Ramos (cell line): ENCODE data around the gene RPLP2.

Experiments used
- in situ Hi-C: fragments of 300-500 bp; cut with MboI; formaldehyde crosslinking; loops from one replicate; pipeline ENCODE4 v1.14.3; 2022; ENCODE audit warnings: low sequenced_read_pairs; ENCODE audit not compliant: unreplicated experiment

The RPLP2 gene

DNA sequence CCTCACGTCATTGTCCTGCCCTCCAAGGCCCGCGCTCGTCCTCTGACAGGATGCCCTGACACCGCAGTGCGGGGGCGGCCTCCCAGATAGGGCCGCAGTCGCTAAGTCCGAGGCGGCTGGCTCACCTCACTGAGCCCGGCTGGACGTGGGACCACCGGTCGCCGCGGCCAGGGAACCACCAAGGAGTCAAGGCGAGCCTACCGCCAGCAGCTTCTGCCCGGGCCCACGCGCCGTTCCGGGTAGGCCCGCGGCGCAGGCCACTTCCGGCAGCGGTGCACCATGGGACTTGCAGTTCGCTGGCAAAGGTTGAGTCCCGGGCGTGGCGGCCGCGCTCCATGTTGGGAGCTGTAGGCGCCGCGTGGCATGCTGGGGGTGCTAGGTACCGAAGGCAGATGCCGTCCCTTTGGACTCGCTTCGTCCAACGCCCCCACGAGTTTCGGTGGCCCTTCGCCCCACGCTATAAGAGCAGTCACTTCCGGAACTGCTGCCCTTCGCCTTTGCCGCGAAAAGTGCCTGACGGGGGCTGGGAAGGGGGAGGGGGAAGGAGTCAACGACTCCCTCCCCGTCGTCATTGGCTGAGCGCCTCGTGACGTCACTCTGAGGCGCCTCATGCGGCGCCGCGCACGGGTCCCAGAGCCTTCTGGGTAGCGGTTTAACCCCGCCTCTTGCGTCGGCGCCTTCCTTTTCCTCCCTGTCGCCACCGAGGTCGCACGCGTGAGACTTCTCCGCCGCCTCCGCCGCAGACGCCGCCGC, at the start of gene RPLP2:
Gene RPLP2, plus strand, starts transcription at position 681 of the 753 bp plus-strand sequence. CDS start 268 bp downstream, outside the sequence.
- in situ Hi-C loops = loop anchor here (25.0 kb wide), 1 partner anchor 1578 kb away; the partner anchor contains the start of gene CD81

DNA sequence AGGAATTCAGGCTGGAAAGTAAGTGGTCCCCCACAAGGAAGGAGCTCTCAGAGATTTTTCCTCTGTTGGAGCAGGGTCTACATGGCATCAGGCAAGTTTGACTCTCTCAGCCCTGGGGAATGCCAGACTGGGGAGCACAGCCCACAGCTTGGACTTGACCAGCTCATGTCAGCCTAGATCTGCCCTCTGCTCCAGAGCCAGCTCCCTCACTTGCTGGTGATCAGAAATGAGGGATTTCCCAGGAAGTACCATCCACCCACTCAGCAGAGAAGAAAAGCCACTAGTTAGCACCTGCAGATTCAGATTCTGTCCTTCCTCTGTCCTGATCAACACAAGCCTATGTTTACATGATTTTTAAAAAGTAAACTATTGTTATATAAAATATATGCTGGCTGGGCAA, 49.5 kb upstream of the RPLP2 start:
- in situ Hi-C loops = no loop called here

DNA sequence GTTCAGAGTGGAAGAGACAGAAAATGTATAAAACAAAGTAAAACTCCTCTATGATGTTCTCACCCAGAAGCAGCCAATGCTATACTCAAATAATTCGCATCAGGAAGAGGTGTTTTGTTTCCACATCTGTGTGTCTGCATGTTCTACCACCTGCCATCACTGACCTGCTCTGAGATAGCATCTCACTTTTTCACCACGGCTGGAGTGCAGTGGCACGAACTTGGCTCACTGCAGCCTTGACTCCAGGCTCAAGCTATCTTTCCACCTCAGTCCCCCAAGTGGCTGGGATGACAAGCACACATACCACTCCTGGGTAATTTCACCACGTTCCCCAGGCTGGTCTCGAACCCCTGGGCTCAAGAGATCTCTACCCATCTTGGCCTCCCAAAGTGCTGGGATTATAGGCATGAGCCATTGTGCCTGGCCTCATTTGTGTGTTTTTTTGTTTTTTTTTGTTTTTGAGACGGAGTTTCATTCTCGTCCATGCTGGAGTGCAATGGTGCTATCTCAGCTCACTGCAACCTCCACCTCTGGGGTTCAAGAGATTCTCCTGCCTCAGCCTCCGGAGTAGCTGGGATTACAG, 48.1 kb upstream of the RPLP2 start:
- in situ Hi-C loops = no loop called here

DNA sequence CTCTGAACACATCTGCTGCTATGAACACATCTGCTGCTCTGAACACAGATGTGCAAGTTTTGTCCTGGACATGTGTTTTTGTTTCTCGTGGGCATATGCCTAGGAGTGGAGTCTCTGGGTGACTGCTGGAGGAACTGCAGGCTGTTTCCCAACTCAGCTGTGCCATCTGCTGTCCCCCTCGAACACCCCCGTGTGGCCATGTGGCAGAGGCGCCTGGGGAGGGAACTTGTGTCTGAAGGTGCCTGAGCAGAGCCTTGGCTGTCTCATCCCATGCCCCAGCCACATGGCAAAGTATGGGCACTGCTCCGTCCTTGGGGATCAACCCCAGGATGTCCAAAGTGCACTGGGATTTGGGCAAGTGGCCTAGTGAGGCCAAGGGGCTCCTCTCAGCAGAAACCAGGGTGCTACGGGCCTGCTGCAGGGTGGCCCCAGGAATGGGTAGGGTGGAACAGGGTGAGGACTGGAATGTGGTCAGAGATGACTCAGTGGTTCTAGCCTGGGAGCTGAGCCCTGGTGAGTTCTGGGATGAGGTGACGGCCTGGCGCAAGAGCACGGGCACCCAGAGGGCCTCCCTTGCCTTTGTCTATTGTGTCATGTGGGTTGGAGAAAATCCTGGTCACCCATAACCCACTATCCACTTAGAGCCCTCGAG, 47.2 kb upstream of the RPLP2 start:
- in situ Hi-C loops = no loop called here

DNA sequence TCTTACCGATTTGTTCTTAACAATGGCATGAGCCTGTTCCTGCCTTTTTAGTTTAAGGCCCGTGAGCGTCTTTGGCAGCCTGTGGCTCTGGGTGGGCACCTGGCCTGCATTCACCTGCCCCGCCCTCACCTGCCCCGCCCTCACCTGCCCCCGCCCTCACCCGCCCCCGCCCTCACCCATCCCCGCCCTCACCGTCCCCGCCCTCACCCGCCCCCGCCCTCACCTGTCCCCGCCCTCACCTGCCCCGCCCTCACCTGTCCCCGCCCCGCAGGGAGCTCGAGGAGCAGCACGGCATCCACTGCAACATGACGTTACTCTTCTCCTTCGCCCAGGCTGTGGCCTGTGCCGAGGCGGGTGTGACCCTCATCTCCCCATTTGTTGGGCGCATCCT, 46.7 kb upstream of the RPLP2 start:
- in situ Hi-C loops = no loop called here

DNA sequence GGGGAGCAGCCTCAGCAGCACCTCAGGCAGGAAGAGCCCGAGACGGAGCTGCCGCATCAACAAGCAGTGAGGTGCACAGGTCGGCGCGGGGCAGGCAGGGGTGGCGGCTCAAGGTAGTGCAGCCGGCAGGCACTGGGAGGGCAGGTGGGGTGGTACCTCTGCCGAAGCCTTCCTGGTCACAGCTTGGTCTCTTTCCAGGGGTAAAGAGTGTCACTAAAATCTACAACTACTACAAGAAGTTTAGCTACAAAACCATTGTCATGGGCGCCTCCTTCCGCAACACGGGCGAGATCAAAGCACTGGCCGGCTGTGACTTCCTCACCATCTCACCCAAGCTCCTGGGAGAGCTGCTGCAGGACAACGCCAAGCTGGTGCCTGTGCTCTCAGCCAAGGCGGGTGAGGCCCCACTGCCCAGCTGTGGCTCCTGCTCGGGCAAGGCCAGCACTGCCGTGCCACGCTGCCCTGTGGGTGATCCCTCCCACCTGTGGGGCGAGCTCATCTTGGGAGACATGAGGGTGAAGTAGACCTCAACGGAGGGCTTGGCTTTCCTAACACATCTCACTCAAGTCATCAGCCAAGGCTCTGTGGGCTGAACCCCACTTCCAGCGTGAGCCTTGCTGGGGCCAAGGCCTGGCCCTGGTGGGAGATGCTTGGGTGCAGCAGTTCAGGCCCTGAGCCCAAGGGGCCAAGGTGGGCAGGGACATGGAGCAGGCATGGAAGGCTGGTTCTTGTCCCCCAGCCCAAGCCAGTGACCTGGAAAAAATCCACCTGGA, 46.0 kb upstream of the RPLP2 start:
- in situ Hi-C loops = no loop called here

DNA sequence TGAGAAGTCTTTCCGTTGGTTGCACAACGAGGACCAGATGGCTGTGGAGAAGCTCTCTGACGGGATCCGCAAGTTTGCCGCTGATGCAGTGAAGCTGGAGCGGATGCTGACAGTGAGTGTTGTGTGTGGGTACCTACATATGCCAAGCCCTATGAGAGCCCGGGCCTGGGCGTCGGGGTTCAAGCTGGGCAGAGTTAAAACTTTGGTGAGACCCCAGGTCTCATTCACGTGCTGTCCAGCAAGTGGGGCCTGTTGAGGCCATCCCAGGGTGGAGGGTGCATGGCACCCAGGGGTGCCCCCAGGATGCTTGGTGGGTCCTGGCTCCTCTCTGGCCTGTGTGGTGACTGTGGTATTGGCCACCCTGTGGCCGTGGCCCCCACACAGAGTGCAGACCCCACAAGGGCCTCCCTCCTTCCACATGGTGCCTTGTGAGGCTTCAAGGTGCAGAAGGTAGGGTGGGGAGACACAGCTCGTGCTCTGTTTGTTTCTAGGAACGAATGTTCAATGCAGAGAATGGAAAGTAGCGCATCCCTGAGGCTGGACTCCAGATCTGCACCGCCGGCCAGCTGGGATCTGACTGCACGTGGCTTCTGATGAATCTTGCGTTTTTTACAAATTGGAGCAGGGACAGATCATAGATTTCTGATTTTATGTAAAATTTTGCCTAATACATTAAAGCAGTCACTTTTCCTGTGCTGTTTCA, 45.3 kb upstream of the RPLP2 start:
- in situ Hi-C loops = no loop called here

DNA sequence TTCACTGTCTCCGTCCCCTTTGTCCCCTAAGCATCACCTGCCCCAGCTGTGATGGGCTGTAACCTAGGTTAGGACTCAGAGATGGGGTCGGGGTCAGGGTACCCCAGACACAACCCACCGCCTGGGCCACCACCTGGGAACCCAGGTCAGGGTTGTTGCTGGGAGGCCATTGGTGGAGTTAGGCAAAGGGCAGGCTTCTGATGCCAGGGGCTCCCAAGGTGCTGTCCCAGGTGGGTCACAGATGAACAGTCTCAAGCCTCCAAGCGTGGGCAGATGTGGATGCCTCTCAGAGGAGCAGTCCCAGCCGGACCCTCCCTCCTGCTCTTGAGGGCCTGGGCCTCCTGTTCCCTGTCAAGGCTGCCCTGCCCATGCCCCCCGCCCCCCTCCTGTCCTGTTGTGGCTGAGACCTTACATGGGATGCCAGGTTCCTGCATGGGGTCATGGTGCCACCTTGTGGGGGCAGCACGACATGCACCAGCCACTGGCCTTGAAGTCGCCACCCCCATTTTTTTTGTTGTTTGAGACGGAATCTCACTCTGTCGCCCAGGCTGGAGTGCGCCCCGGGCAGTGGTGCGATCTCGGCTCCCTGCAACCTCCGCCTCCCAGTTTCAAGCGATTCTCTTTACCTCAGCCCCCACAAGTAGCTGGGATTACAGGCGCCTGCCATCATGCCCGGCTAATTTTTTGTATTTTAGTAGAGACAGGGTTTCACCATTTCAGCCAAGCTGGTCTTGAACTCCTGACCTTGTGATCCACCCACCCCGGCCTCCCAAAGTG, 44.6 kb upstream of the RPLP2 start:
- in situ Hi-C loops = no loop called here

DNA sequence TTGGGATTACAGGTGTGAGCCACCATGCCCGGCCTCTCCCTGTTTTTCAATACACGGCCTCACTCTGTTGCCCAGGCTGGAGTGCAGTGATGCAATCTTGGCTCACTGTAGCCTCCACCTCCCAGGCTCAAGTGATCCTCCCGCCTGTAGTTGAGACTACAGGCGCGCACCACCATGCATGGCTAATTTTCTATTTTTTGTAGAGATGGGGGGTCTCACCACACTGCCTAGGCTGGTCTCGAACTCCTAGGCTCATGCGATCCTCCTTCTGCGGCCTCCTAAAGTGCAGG, 44.0 kb upstream of the RPLP2 start:
- in situ Hi-C loops = no loop called here

DNA sequence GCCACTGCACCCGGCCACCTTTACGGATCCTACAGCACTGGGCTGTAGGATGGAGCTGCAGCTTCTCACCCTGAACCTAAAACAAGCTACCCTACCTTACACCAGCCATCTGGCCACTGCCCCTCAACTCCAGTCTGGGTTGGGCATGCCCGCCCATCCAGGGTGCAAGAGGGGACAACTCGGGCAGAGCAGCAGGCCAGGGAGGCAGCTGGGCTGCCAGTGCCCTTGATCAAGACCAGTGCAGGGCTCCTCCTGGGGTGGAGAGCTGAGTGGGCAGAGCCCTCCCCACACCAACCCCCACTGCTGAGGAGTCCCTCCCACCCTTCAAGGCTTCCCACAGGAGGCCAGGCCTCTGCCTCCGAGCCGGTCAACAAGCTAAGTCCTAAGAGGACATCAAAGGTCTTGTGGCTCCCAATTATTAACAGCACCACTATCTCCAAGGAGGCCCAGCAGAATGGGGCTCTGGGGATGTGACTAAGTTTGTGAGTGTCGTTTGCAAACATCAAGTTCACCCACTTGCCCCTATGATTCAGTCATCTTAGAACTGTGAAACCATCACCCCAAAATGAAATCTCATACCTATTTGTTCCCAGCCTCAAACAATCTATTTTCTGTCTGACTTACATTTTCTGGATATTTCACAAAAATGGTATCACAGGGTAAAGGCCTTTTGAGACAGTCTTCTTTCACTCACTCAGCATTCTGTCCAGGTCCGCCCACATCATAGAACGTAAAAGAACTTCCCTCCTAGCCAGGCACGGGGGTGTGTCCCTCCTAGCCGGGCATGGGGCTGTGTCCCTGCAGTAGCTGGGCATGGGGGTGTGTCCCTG, 43.4 kb upstream of the RPLP2 start:
- in situ Hi-C loops = no loop called here

DNA sequence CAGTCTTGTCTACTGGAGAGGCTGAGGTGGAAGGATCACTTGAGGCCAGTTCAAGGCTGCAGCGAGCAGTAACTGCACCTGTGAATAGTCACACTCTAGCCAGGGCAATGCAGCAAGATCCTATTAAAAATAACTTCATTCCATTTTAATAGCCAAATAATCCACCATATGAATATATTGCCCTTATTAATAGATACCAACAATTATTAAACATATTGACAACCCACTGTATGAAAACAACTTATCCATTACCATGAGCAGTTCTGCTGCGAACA, 42.9 kb upstream of the RPLP2 start:
- in situ Hi-C loops = no loop called here

DNA sequence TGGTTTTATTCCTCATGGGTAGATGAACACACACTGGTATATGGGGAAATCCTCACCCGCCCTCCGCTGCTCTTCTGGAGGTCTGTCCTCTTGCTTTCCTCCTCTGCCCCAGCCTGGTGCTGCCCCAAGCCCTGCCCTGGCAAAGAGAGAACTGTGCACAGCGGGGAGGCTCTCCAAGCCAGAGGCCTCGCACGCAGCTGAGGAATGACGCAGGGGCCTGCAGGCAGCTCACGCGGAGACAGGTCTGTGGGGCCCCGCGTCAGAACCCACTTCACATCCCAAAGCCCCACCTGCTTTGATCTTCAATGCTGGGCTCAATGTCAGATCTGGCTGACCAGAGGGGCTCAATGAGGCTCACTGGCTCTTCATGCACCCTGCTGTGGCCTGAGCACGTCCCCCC, 42.5 kb upstream of the RPLP2 start:
- in situ Hi-C loops = no loop called here

DNA sequence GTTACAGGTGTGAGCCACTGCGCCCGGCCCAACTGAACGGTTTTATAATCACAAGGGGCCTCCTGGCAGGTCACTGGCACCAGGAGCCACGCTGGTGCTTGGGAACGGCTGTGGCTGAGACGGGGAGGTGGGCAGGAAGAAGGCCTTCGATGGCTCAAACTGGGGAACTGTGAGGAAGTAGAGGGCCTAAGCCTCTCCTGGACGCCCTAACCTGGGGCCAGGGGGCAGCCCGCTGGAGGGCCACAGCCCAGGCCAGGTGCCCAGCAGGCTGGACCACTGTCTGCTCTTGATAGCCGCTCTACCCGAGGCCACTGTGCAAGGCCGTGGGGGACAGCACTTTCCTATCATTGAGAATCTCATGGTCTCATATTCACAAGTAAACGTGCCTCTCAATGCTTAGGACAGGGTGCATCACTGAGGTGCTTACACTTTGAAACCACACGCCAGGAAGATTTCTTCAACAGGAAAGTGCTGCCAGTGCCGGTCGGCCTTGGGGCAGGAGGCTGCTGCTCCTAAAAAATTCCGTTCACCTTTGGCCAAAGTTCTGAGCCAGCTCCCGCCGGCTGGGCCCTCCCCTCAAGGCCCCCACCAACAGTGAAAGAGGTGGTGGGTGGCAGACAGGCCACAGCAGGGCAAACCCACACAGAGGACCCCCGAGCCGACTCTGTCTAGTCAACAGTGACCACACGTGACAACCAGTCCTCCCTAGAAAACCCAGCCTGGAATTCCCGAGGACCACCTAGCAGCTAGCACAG, 39.7 kb upstream of the RPLP2 start:
- in situ Hi-C loops = no loop called here

DNA sequence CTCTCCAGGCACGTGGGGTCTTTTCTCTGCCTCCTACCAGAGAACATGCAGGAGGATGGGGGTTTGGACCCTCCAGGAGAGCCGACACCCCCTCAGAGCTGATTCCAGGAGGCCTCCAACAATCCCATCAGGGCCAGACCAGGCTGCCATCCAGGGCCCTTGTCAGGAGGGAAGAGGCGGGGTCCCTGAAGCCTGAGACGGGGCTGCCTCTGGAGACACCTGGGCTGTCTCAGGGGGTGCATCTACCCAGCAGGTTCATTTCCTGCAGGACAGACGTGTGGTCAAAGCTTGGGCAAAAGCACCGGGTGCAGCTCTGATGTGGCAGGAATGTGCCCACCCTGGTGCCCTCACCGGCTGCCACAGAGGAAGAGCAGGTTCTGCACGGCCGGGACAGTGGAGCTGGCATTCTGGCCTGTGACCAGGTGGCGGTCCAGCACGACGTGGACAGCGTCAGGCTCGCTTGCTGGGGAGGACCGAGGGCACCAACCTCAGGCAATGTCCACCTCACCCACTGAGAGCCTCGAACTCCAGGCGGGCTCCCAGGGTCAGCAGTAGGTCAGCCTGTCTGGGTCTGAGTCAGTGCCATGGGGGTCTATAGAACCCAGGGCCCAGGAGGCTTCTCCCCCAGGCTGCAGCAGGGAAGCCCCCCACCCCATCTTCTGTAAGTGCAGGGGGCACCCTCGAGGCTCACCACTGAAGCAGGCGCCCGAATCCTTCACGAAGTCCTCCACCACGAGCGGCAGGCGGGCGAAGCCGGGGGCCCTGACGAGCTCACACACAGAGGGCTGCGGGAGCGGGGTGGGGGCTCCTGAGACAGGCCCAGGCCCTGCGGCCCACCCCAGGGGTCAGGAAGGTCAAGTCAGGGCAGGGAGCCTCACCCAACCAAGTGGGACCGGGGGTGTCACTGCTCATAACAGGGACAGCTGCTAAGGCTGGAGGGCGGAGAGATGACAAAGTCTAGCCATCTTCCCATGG, 38.8 kb upstream of the RPLP2 start:
- in situ Hi-C loops = no loop called here

DNA sequence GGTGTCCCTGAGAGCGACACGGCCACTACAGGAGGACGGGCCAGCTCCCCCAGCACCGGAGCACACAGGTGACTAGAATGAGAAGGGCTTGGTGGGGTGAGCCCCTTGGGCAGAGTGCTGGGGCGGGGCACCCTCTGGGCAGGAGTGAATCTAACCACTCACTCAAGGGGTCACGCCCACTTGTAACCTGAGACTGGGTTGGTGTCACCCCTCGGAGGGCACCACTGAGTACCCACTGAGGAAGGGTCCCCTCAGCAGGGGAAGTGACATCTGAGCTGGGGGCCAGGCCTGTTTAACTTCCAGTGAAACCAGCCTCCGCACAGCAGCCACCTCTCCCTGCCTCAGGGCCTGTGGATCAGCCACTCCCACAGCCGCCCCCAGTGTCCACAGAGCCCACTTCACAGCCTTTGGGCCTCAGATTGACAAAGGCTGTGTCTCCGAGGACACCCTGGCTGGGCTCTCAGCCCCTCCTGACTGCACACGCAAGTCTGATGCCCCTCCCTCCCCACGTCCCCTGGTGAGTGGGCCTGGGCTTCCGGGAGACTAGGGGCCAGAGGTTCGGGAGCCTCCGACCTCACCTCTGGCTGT, 38.1 kb upstream of the RPLP2 start:
- in situ Hi-C loops = no loop called here

DNA sequence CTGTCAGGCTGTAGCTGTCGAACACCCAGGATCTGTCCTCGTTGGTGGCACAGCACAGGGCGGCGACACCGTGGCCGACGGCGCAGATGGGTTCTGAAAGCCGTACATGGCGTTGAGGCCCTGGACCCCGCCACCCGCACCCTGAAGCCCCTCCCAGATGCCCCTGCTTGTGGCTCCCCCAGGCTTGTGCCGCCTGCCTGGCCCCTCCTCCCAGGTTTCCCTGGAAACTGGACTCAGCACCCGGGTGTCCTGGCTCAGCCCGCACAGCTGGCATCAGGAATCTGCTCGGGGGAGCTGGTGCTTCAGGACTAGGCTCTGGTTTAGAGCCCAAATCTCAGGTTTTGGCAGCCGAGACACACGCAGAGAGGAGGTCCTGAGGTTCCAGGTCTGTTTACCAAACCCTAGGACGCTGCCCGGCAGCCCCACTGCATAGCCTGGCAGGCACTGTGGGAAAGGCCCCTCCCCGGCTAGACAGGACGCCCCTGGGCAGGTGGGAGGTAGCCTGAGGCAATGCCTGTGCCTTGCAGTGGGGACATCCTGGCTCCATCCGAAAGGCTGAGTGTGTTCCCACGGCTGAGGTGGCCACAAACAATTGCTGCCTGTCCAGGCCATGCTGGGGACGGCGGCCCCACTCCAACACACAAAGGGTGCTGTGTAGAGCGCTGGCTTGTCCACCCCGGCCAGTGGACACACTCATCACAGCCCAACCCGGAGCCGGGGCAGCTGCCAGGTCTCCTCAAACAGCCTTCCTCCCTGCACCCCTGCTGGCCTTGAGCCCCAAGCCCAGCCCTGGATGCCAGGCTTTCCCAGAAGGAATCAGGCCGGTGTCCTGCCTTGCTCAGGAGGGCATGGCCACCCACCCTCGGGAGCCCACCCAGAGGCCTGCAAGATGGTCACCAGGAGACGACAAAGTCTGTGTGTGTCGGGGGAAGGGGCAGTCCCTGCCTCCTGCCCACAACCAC, 37.1 kb upstream of the RPLP2 start:
- in situ Hi-C loops = no loop called here
